ENCODE results near the gene SPSB1.

SPSB1 gene

GRCh38 chr1:9319789-9320519 is 27.3 kb downstream of the SPSB1 start:
- DNase-seq (ENCODE audit: low read depth) = no peak

- no peak for DNase-seq (ENCODE audit: low read depth)
These were observed 28.1 kb downstream of the SPSB1 start for GRCh38 chr1:9320520-9321479.

DNA sequence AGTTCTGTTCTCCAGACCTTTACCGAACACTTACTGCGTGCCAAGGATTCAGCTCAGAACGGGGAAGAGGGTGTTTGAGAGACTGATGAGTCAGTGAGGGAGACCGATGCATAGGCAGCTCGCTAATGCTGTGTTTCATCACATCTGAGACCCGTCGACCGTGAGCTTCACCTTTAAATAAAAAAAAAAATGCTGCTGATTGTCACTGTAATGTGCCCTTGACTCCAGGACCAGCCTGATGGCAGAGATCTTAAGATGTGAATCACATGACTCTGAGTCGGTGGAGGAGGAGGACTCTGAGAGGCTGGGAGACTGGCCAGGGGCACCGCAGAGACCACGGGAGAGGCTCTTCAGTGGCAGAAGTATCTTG is 28.8 kb downstream of the SPSB1 start:
- no peak for DNase-seq (ENCODE audit: low read depth)

- no peak for DNase-seq (ENCODE audit: low read depth)
These were observed 29.4 kb downstream of the SPSB1 start for GRCh38 chr1:9321986-9322660.

- no peak for DNase-seq (ENCODE audit: low read depth)
These were observed 30.1 kb downstream of the SPSB1 start for GRCh38 chr1:9322661-9323244.

DNA sequence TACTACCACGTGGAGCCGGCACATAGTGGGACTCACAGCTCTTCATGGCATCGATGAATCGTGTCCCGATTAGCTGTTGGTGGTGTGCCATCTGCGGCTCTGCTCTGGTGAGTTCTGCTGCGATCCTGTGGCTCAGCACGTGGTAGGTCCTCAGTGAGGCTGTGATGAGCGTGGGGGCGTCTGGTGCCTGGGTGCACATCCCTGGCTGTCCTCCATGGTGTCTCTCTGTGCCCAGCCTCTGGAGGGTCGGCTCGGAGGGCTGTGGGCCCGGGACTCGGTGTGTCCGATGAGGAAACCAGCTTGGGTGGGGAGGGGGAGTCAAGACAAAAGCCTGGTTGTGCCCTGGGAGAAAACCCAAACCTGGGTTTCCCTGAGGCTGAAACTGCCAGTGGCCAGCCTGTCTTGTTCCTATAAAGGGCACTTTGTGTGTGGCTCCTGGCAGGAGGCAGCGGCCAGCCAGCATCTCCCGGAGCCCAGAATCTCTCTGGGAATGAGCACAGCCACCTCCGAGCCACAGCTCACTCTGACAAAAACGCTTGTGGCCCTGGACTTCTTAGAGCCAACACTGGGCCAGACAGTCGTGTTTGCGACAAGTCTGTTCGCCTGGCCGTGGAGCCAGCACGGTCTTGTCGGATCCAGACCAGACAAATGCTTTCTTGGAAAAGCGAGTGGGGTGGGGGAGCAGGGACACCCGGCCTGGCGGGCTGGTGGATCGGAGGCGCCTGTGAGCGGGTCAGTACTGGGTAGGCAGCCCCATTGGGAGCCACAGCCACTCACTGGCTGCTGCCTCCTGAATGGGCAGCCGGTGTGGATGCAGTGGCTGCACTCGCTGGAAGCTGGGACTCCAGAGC is 31.8 kb downstream of the SPSB1 start:
- no peak for DNase-seq (ENCODE audit: low read depth)

DNA sequence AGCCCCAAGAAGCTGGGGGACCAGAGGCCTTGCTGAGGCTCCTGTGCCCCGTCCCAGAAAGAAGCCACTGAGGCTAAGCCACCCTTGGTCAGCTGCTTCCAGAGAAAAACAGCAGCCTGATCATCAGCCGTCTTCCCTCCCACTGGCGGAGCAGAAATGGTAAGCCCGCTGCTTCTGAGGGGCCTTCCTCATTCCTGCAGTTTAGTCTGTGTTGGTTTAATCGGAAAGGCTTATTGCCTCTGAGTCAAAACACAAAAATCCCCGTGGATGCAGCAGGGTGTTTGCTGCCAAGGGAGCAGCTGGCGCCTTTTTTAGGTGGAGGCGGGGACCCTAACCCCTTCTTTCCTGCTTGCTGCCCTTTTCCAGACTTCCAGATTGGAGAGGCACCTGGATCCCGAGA is 33.9 kb downstream of the SPSB1 start:
- DNase-seq (ENCODE audit: low read depth) = no peak

DNA sequence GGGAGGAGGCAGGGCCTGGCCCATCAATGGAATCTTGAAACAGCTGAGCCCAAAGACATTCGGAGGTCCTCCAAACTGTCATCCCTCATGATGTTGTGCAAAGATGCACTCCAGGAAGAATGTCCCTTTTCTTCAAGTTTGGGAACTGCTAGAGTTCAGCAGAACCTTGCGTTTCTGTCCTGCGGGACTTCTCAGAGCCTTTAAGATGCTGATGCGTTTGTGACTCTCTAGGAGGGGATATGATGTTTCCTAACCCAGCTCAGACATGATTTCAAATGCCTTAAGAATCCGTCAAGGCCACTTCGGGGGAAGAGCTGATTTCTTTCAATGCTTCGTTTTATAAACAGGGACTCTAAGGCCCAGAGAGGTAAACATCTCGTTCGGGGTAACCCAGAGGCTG is 35.5 kb downstream of the SPSB1 start:
- DNase-seq (ENCODE audit: low read depth) = no peak

DNA sequence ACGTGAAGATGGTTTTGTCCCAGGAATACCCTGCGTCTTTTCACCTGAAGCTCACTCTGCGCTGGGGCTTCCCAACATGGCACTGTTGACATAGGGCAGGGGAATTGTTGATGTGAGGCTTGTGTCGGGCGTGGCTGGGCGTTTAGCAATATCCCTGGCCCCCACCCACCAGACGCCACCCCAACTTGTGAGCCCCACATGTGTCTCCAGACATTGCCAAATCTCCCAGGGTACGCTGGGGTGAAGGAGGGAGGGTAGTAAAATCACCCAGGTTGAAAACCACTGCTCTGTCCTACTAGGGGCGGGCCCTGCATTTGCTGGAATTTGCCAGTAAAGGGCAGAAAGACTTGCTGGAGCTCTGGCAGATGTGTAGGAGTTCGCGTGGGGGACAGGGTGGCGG is 36.0 kb downstream of the SPSB1 start:
- no peak for DNase-seq (ENCODE audit: low read depth)

DNA sequence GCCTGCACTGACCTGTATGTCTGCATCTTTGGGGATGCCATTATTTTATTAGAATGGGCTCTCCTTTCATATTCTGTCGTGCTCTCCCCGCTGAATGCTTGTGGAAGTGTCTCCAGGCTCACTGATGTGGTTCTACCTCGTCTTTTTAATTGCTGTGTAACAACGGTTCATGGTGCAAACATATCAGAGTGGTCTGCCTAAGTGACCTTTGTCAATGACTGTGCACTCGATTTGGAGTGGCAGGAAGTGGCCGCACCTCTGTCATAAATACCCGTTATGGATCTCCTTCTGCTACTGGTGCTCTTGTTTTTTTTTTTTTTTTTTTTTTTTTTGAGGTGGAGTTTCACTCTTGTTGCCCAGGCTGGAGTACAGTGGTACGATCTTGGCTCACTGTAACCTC is 38.3 kb downstream of the SPSB1 start:
- no peak for DNase-seq (ENCODE audit: low read depth)

DNA sequence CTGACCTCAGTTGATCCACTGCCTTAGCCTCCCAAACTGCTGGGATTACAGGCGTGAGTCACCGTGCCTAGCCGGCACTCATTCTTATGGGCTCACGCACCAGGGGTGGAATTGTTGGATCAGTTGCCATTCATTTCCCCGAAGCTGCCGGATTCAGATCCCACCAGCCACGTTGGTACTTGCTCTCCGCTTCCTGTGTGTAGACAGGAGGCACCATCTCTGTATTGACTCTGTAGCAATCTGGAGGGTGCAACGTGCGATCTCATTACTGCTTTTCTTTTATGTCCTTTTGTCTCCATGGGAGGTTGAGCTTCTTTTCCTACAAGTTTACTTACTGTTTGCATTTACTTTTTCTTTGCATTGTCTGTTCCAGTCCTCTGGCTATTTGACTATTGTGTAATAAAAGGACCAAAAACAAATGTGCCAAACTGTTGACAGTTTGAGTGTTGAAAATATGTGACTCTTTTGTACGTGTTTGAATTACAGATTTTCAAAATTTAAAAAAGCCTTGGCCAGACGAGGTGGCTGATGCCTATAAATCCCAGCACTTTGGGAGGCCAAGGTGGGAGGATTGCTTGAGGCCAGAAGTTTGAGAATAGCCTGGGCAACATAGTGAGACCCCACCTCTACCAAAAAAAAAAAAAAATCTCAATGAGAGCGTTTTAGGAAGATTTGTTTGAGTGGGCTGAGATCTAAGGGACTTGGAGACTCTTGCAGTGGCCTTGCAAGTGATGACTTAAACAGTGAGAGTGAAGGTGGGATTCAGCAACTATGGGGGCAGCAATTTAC is 39.1 kb downstream of the SPSB1 start:
- no peak for DNase-seq (ENCODE audit: low read depth)

DNA sequence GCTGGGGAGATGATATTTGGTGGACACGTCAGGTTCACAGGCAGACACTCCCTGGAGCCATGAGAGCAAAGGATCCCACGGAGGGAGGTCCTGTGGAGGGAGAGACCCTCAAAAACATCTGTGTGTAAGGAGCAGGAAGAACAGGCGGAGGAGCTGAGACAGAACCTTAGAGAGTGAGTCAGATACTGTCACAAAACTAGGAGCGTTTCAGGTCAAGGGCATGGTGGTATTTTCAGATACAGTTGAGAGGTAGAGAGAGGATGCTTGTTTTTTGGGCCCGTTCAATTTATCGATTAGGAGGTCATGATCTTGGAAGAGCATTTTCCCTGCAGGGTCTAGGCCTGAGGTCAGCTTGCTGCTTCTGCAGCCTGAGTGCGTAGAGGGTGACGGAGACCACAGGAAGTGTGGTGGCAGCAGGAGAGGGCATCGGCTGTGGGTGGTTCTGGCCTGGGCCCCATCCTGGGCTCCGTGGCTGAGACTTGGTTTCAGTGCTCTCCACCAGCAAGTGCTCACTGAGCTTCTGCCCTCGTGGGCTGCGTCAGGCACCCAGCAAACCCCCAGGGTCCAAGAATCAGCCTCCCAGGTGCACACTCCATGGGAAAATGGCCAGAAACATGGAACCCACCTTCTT is 39.9 kb downstream of the SPSB1 start:
- no peak for DNase-seq (ENCODE audit: low read depth)

GRCh38 chr1:9338397-9339246 is 45.9 kb downstream of the SPSB1 start:
- no peak for DNase-seq (ENCODE audit: low read depth)

- no peak for DNase-seq (ENCODE audit: low read depth)
These were observed 47.6 kb downstream of the SPSB1 start for GRCh38 chr1:9340172-9340854.

GRCh38 chr1:9340864-9341263 is 48.2 kb downstream of the SPSB1 start:
- no peak for DNase-seq (ENCODE audit: low read depth)

DNA sequence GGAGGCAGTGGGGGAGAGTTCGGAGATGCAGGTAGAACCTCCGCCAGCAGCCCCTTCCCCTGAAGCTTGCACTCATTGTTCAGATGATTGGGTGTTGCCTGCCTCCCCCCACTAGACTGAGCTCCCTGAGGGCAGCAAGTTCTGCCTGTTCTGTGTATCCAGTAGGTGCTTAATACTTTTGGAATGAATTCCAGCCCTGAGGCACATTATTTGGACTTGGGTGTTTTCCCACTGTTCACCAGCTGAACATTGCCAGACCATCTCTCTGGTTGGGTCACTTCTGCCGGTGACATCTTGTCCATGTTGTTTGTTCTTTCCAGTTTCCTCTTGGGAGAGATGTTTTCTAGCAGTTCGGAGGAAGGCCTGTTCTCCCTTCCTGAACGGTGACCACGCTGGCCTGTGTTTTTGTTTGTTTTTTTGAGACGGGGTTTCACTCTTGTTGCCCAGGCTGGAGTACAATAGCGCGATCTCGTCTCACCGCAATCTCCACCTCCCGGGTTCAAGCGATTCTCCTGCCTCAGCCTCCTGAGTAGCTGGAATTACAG is 48.7 kb downstream of the SPSB1 start:
- no peak for DNase-seq (ENCODE audit: low read depth)

GRCh38 chr1:9343269-9343668 is 50.6 kb downstream of the SPSB1 start:
- no peak for DNase-seq (ENCODE audit: low read depth)
